Lung (tissue), 12 donors: ENCODE data around the gene ERBIN. TPM values are rescaled to one million over a fixed set of nuclear protein-coding genes. Genes with fewer than 3 reads are reported as not detected.

ENCODE experiments used
- ATAC-seq: fragments of 200-7000 bp; cut with Tn5 transposase; one replicate; pipeline ENCODE4 v1.9.1; 2020; ENCODE audit warnings: moderate number of reproducible peaks; ENCODE audit not compliant: insufficient read depth, low FRiP score
- DNase-seq, 3 donors: peaks; one replicate each; pipeline ENCODE4 v3.0.0-alpha.2; 2013 to 2017
- H3K27ac ChIP-seq, 2 donors: one replicate each; pipeline ENCODE4 v1.5.1; 2013; ENCODE audit warnings: mild to moderate bottlenecking in 2 of 2, moderate library complexity in 2 of 2, control low read depth in 1 of 2, inconsistent platforms in 1 of 2, low read depth in 1 of 2, low read length in 1 of 2
- H3K27me3 ChIP-seq, 3 donors: one replicate each; pipeline ENCODE4 v1.5.1; 2013; ENCODE audit warnings: low read length in 2 of 3; ENCODE audit not compliant: control insufficient read depth in 3 of 3, insufficient read depth in 3 of 3
- H3K36me3 ChIP-seq, 4 donors: one replicate each; pipeline ENCODE4 v1.5.1; 2013; ENCODE audit warnings: low read length in 4 of 4, mild to moderate bottlenecking in 1 of 4, moderate library complexity in 1 of 4; ENCODE audit not compliant: control insufficient read depth in 4 of 4, insufficient read depth in 4 of 4
- H3K4me1 ChIP-seq, 5 donors: one replicate each; pipeline ENCODE4 v1.5.1; 2013; ENCODE audit warnings: low read length in 5 of 5, mild to moderate bottlenecking in 2 of 5, moderate library complexity in 1 of 5; ENCODE audit not compliant: control insufficient read depth in 5 of 5, insufficient read depth in 5 of 5
- H3K4me3 ChIP-seq: one replicate; pipeline ENCODE4 v1.5.1; 2013; ENCODE audit warnings: mild to moderate bottlenecking, control low read depth, moderate library complexity
- H3K9ac ChIP-seq, 2 donors: one replicate each; pipeline ENCODE4 v1.5.1; 2013; ENCODE audit warnings: low read length in 2 of 2, control low read depth in 1 of 2; ENCODE audit not compliant: insufficient read depth in 1 of 2
- H3K9me3 ChIP-seq, 4 donors: one replicate each; pipeline ENCODE4 v1.5.1; 2013; ENCODE audit warnings: low read length in 3 of 4, mild to moderate bottlenecking in 1 of 4, moderate library complexity in 1 of 4; ENCODE audit not compliant: control insufficient read depth in 4 of 4, insufficient read depth in 3 of 4
- CTCF ChIP-seq: IDR thresholded peaks from 2 replicates; pipeline ENCODE4 v1.5.1; 2012; ENCODE audit warnings: mild to moderate bottlenecking; ENCODE audit errors: control extremely low read depth, extremely low read depth
- WGBS, 2 donors: extraction: QIAGEN DNeasy Blood & Tissue Kit; methylation state at CpG; one replicate each; pipeline ENCODE4 v1.1.7; 2013; 5-methylcytosine and 5-hydroxymethylcytosine counted together
- polyA plus RNA-seq, 2 donors: library from polyadenylated mRNA; stranded (reverse); fragments of 200-250 nt; gene quantifications; one replicate each; pipeline ENCODE4 v1.2.1, GENCODE V29; 2013
- total RNA-seq, 2 donors: library from RNA; depleted of rRNA in 1 of 2; stranded (reverse); fragments of >200 nt in 1 of 2; gene quantifications; one replicate each; pipeline ENCODE4 v1.2.1, GENCODE V29; 2014 to 2021
- donor health status: control.
- donor health status: control.
- donor health status: Bipolar disorder and iron deficiency.
- donor health status: healthy.
- donor health status: DM: yes; HTN: yes; CAD: no.

ERBIN gene
- total and polyA plus RNA-seq, 4 donors, result 13.8 to 235 (median 41.9) TPM

DNA sequence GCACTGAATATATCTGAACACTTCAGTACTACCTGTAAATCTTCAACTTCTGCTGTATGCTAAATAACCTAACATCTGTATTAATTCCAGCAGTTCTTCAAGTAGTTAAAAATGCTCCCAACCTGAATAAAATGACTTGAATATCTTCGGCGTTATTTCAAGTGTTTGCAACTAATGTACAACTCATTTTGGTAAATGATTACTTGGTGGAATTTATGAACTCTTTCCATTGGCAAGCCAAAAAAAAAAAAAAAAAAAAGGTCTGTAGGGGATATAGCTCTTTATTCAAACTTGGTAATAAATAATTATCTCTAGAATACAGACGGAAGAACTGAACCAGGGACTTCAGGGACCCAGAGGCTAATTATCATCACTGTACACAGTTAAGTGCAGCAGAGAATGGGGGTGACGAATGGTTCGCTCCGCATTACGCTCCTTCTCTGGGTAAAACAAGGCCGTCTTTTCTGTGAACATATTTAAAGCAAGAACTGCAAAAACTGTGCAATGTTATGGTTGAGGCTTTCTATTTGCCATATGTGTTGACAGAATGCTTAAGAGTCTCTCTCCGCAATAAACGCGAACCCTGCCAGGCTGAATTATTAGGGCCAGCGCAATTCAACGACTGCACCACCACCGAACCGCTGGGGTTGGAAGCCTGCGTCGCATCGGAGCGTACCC lies 1.9 kb upstream of the ERBIN start:
- H3K4me1 ChIP-seq, result peaks cover 0 to 22% (median 0%) of the 10 kb centered on the region in 5 donors
- DNase-seq, result no peak
- H3K27ac ChIP-seq, result peak overlapping the region; percentile 95 to 99
- no peak for ATAC-seq
- peaks cover 0 to 3% (median 0%) of the 10 kb centered on the region in 4 donors for H3K36me3 ChIP-seq
- H3K27me3 ChIP-seq, result no peaks in the 10 kb centered on the region
- WGBS, 2 donors, result 6 to 9% methylated on average over 19 of the region's 19 CpGs
- peak overlapping the region; percentile 96 for H3K4me3 ChIP-seq
- TF ChIP-seq CTCF, result no peak
- no peaks in the 10 kb centered on the region for H3K9me3 ChIP-seq
- peak overlapping the region; percentile 43 to 90 for H3K9ac ChIP-seq

DNA sequence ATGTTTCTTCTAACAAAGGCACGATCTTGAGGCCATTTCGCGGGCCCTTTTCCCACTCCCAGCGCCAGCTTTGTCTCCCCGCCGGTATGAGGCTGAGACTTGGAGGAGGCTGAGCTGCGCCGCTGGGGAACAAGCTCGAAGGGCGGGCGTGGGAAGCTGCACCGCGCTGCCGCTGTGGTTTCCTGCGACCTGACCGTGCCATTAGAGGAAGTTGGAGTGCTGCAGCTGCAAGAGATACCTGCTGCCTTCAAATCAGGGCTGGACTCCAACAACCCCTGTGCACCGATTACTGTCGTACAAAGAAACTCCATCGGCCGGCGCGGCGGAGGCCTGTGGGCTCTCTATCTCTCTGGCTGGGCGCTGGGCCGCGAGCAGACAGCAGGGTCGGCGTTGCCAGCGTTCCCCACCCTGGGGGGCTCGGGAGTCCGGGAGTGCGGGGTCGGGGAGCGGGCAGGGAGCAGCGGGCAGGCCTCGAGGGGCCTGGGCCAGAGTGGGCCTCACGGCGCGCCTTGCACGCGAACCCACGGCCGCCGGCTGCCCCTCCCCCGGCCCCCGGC lies 1.3 kb upstream of the ERBIN start:
- no peaks in the 10 kb centered on the region for H3K9me3 ChIP-seq
- H3K27ac ChIP-seq, result peak overlapping the region; percentile 95 to 99
- peaks cover 0 to 3% (median 0%) of the 10 kb centered on the region in 4 donors for H3K36me3 ChIP-seq
- ATAC-seq, result peak; percentile 35
- H3K4me3 ChIP-seq, result peak overlapping the region; percentile 96
- peak in 2 of 3 donors; percentile 80 to 84 for DNase-seq
- no peak for TF ChIP-seq CTCF
- peaks cover 0 to 22% (median 0%) of the 10 kb centered on the region in 5 donors for H3K4me1 ChIP-seq
- peak overlapping the region; percentile 43 to 90 for H3K9ac ChIP-seq
- H3K27me3 ChIP-seq, result no peaks in the 10 kb centered on the region
- 0% methylated on average over 28 to 46 of the region's 46 CpGs for WGBS, 2 donors

- peak; percentile 12 for TF ChIP-seq CTCF
- no peaks in the 10 kb centered on the region for H3K27me3 ChIP-seq
- no peaks in the 10 kb centered on the region for H3K9me3 ChIP-seq
- peak overlapping the region; percentile 77 to 78 for H3K9ac ChIP-seq
- H3K4me1 ChIP-seq, result peaks cover 0 to 22% (median 0%) of the 10 kb centered on the region in 5 donors
- peak; percentile 77 for ATAC-seq
- 0 to 1% methylated on average over 67 to 94 of the region's 94 CpGs for WGBS, 2 donors
- H3K4me3 ChIP-seq, result peak overlapping the region; percentile 96
- H3K36me3 ChIP-seq, result peaks cover 0 to 3% (median 0%) of the 10 kb centered on the region in 4 donors
- peak; percentile 93 to 97 (median 94) for DNase-seq
- H3K27ac ChIP-seq, result peak overlapping the region; percentile 99 to 100
These were observed 637 bp upstream of the ERBIN start for GRCh38 chr5:65925601-65926275.
